ENCODE data around the gene GBF1. TPM values are rescaled to one million over a fixed set of nuclear protein-coding genes. Genes with fewer than 3 reads are reported as not detected.
A peak's percentile ranks its signal among the peaks of the same experiment; 100 is the strongest.

GBF1 gene
- total and polyA plus RNA-seq, 10 of the 15 experiments (the other 5 are each of a cell fraction or from before 2014, with no cell fraction given), result 0.82 to 42.0 (median 21.8) TPM

DNA sequence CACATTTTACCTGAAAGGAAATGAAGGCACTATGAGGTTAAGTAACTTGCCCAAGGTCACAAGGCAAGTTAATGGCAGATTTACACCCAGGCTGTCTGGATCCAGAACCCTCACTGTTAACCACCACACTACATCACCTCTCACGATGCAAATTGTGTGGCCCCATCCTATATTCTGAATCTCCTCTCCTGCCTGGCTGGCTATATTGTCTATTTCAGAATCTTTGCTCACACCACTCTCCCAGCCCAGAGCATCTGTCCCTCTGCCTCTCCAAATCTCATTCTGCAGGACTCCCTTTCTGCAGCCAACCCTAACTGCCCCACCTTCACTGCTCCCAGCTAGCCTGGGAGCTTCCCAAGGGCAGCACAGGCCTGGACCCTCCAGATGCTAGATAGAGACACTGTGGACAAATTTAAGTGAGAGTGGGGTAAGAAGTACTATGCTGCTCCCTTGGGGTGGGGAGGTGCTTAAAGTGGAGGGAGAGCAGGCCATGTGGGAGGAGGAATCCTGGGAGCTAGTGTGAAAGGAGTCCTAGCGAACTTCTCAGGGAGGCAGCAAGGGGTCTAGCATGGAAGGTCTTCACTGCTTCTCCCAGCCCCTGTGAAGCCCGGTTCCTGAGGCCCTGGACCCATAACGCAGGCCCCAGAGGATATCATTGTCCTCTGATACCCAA lies 186.3 kb downstream of the GBF1 start:
- peak overlapping the region; percentile 89 for H2AFZ ChIP-seq (ENCODE audit: control insufficient read depth, low read depth, low read length)
- peak; percentile 59 for TF ChIP-seq RUNX3 (IDR thresholded peaks at IDR 0.05; ENCODE audit: low read length)
- TF ChIP-seq, protein P1, sequence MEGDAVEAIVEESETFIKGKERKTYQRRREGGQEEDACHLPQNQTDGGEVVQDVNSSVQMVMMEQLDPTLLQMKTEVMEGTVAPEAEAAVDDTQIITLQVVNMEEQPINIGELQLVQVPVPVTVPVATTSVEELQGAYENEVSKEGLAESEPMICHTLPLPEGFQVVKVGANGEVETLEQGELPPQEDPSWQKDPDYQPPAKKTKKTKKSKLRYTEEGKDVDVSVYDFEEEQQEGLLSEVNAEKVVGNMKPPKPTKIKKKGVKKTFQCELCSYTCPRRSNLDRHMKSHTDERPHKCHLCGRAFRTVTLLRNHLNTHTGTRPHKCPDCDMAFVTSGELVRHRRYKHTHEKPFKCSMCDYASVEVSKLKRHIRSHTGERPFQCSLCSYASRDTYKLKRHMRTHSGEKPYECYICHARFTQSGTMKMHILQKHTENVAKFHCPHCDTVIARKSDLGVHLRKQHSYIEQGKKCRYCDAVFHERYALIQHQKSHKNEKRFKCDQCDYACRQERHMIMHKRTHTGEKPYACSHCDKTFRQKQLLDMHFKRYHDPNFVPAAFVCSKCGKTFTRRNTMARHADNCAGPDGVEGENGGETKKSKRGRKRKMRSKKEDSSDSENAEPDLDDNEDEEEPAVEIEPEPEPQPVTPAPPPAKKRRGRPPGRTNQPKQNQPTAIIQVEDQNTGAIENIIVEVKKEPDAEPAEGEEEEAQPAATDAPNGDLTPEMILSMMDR (IDR thresholded peaks at IDR 0.05 in 2 of 3, conservative IDR thresholded peaks at IDR 0.05 in 1 of 3; ENCODE audit: control insufficient read depth in 2 of 3, extremely low read depth in 1 of 3, insufficient read depth in 1 of 3, low read depth in 3 of 3, low read length in 3 of 3), result peak in 1 of 3 experiments; percentile 17; a peak in 1 of 6 replicates
- TF ChIP-seq POU2F2 (IDR thresholded peaks at IDR 0.05; ENCODE audit: borderline replicate concordance, low read depth, low read length), result peak; percentile 82; the same call in 1 of the 3 replicates
- TF ChIP-seq CREB1 (IDR thresholded peaks at IDR 0.05; ENCODE audit: low read depth), result 0 out of 2 replicates have a peak, but pooled peaks have one; percentile 5
- no peak for TF ChIP-seq NFIC (IDR thresholded peaks at IDR 0.05; ENCODE audit: low read depth, low read length)
- TF ChIP-seq NKRF (conservative IDR thresholded peaks at IDR 0.05), result no peak
- TF ChIP-seq NRF1 (conservative IDR thresholded peaks at IDR 0.05; ENCODE audit: low read depth, low read length), result no peak
- TF ChIP-seq, protein P2, sequence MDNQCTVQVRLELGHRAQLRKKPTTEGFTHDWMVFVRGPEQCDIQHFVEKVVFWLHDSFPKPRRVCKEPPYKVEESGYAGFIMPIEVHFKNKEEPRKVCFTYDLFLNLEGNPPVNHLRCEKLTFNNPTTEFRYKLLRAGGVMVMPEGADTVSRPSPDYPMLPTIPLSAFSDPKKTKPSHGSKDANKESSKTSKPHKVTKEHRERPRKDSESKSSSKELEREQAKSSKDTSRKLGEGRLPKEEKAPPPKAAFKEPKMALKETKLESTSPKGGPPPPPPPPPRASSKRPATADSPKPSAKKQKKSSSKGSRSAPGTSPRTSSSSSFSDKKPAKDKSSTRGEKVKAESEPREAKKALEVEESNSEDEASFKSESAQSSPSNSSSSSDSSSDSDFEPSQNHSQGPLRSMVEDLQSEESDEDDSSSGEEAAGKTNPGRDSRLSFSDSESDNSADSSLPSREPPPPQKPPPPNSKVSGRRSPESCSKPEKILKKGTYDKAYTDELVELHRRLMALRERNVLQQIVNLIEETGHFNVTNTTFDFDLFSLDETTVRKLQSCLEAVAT (IDR thresholded peaks at IDR 0.05), result peak; percentile 83
- ATAC-seq (peak; percentile 12), DNase-seq (ENCODE audit: low read depth, low spot score) (no peak), FAIRE-seq (peak; percentile 56)
- H3K36me3 ChIP-seq (ENCODE audit: control insufficient read depth in 2 of 2, insufficient read depth in 2 of 2, low read length in 1 of 2), result no peaks in the 10 kb centered on the region
- intact Hi-C loops (cut with micrococcal nuclease; ENCODE audit: unreplicated experiment), result loop anchor here (1.0 to 5.0 kb wide), 4 partner anchors 10 to 281 kb away; partner anchors contain the start of genes ARL3, C10orf95 and SFXN2
- in situ Hi-C loops (cut with MboI), result no loop called here
- H3K27ac ChIP-seq (ENCODE audit: control insufficient read depth, insufficient read depth), result peak overlapping the region; percentile 90
- SMC1A ChIA-PET (ENCODE audit: uncharacterized antibody, unreplicated experiment), result interaction anchor here (0.5 to 5.5 kb wide), 5 partner anchors 10 to 220 kb away, joined by 3 to 42 read pairs (median 4); partner anchors contain the start of gene FBXL15
- BruUV-seq (replicated peaks), result no TSS peak
- RAD21 ChIA-PET (ENCODE audit: unreplicated experiment), result interaction anchor here (0.6 to 2.8 kb wide), 8 partner anchors 11 to 152 kb away, joined by 3 to 24 read pairs (median 4); partner anchors contain the start of genes C10orf95, FBXL15 and NFKB2
- no peaks in the 10 kb centered on the region for H3K9me3 ChIP-seq (replicated peaks; ENCODE audit: control insufficient read depth, insufficient read depth, low read length)
- H3K79me2 ChIP-seq (ENCODE audit: control insufficient read depth, insufficient read depth, low read length), result peaks cover 11% of the 10 kb centered on the region
- no peaks in the 10 kb centered on the region for H3K27me3 ChIP-seq (replicated peaks in 1 of 2; ENCODE audit: control insufficient read depth in 2 of 2, insufficient read depth in 2 of 2, low read length in 1 of 2)
- POLR2A ChIA-PET, result interaction anchor here (0.7 to 5.5 kb wide), 7 partner anchors 9 to 186 kb away, joined by 3 to 42 read pairs (median 12); partner anchors contain the start of genes C10orf95, FBXL15, GBF1 and NFKB2
- peaks cover 21% of the 10 kb centered on the region for H3K4me1 ChIP-seq (ENCODE audit: control insufficient read depth, insufficient read depth, low read length)
- peak overlapping the region; percentile 93 for H3K4me3 ChIP-seq
- peak overlapping the region; percentile 96 for H3K9ac ChIP-seq (ENCODE audit: control insufficient read depth, insufficient read depth, low read length)
- H3K4me2 ChIP-seq (ENCODE audit: control insufficient read depth, insufficient read depth), result peak overlapping the region; percentile 56
- CTCF ChIA-PET, result interaction anchor here (0.7 to 2.3 kb wide), 8 partner anchors 9 to 202 kb away, joined by 3 to 15 read pairs (median 6); partner anchors contain the start of gene FBXL15
- no peaks in the 10 kb centered on the region for H4K20me1 ChIP-seq (ENCODE audit: control insufficient read depth, insufficient read depth)
- 7% methylated on average over 4 of the region's 4 CpGs for whole genome bisulfite sequencing (ENCODE audit: insufficient coverage, insufficient replicate concordance, low lambda C conversion rate, missing lambda C conversion rate)

All from GM12878 (cell line).